ENCODE results near the gene AARS1.
"Not testable (repeated sequence)": the region's sequence is repeated elsewhere in the genome, so short reads cannot be mapped to it uniquely, and the experiment has no call there.

The AARS1 gene

DNA sequence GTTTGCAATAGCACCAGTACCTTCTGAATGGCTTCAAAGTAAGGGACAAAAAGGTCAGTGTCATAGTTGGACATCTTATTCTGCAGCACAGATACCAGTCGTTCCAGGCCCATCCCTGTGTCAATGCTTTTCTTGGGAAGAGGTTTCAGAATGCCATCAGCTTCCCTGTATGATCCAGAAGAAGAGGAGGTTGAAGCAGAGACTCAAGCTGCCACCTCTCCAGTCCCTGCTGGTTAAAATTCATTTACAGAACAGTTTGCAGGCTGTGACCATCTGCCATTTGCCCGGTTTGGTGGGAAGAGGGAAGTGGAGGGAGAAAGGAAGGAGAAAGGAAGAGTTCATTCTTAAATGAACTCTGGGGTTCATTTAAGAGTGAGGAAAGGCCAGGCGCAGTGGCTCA is 19.1 kb downstream of the AARS1 start:
- DNase-seq = no peak

- DNase-seq = no peak
Observed at GRCh38 chr16:70269471-70269870, 19.8 kb downstream of the AARS1 start.

- not testable (repeated sequence) for DNase-seq
Observed at GRCh38 chr16:70267922-70268321, 21.4 kb downstream of the AARS1 start.

DNA sequence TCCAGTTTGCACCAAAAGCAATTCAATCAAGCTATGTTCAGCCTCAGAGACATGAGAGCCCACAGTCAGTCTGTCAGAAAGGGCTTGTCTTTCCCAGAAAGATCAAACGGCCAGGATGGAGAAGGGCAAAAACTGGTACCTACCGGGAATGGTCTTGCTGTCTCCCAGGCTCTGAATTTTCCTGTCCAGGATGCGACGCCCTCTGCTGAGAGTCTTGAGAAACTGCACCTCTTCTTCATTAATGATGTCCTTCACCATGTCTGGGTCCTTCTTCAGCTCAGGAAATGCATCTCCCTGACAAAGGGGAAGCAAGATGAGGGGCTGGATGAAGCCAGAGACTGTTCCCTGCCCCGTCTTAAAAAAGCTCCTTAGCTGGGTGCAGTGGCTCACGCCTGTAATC is 21.8 kb downstream of the AARS1 start:
- DNase-seq = no peak

DNA sequence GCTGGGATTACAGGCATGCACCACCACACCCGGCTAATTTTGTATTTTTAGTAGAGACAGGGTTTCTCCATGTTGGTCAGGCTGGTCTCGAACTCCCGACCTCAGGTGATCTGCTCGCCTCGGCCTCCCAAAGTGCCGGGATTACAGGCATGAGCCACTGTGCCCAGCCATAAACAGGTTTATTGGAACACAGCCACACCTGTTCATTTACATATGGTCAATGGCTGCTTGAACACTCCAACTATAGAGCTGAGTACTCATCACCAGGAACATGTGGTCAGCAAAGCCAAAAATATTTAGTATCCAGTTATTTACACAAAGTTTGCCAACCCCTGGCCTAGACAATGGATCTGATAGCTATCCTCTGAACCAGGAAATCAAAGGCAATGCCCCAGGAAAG is 29.4 kb downstream of the AARS1 start:
- not testable (repeated sequence) for DNase-seq

GRCh38 chr16:70258946-70259345 is 30.4 kb downstream of the AARS1 start:
- DNase-seq = no peak

GRCh38 chr16:70258065-70258464 is 31.2 kb downstream of the AARS1 start:
- DNase-seq = no peak

DNA sequence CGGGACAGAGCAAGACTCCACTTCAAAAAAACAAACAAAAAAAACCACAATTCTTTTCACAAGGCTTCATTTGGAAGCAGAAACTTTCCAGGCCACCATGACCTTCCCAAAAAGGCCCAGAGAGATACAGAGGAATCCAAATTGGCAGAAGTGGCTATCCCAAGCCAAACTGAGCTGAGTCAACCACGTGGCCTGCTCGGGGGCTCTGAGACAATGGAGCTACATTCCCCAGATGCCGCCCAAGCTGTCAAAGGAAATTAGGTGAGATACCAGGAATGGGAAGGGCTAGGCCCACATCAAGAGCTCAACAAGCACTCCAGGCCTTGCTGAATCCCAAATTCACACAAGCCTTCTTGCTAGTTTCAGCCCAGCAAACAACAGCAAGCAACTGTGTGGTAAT is 31.9 kb downstream of the AARS1 start:
- DNase-seq = no peak

- DNase-seq = no peak
Observed at GRCh38 chr16:70255574-70255973, 33.7 kb downstream of the AARS1 start.

GRCh38 chr16:70254965-70255286 is 34.4 kb downstream of the AARS1 start:
- no peak for DNase-seq

DNA sequence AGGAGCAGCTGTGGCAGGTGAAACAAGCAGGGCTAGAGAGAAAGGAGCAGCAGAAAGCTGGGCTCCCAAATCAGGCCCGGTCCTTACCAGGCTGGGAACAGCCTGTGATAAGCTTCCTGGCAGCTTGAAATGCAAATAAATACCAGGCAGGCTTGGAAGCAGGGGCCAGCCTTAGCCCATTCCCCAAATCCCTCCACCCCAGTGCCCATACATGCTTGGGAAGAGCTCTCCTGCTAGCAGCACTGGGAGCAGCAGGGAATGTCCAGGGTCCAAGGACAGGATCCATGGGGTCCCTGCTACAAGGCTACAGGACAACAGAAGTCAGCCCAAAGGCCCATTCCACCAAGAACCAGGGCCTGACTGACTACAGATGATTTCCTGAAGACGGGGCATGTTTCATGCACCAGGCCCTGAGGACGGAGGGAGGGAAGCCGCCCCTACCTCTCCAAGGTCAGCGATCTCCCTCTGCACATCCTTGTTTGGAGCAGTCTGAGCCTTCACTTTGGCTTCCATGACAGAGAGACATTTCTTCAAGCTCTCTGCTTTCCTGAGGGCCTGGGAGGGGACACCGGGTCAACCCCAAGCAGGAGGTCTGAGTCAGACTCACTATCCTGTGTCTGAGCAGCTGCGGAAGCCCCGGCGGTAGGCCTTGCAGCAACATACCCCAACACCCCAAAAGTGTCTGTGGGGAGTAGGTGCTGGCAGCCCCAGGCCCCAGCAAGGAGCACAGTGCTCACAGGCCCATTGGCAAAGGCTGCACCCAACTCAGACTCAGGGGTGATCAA is 34.9 kb downstream of the AARS1 start:
- DNase-seq = no peak

GRCh38 chr16:70253291-70254106 is 35.8 kb downstream of the AARS1 start:
- DNase-seq = peak; percentile 14

DNA sequence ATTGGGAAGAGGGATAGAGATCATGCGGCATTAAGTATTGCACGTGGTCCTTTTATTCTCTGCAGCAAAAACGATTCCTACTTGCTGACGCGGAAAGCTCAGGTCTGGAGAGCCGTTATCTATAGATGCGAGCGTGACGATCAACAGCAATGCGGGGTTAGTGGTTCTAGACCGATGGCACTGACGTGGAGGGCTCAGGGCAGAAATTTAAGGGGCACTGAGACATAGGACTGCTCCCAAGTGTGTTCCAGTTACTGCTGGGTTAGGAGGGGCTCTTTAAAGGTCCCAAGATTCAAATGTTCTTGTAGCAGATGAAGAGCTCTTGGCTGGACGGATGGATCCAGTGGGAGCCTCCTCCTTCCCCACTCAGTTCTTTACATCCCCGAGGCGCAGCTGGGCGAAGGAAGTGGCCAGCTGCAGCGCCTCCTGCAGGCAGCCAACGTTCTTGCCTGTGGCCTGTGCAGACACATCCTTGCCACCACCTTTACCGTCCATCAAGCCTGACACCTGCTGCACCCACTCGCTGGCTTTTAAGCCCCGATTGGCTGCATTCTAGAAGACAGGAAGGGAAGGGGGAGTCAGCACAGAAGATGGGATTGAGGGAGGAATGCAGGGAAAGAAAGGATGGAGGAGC is 36.8 kb downstream of the AARS1 start:
- DNase-seq = no peak

GRCh38 chr16:70251629-70252354 is 37.5 kb downstream of the AARS1 start, which contains the start of gene EXOSC6:
Gene EXOSC6 (minus strand): TSS chr16:70251940. CDS start chr16:70251900, 40 bp downstream.
- peak; percentile 93 for DNase-seq

DNA sequence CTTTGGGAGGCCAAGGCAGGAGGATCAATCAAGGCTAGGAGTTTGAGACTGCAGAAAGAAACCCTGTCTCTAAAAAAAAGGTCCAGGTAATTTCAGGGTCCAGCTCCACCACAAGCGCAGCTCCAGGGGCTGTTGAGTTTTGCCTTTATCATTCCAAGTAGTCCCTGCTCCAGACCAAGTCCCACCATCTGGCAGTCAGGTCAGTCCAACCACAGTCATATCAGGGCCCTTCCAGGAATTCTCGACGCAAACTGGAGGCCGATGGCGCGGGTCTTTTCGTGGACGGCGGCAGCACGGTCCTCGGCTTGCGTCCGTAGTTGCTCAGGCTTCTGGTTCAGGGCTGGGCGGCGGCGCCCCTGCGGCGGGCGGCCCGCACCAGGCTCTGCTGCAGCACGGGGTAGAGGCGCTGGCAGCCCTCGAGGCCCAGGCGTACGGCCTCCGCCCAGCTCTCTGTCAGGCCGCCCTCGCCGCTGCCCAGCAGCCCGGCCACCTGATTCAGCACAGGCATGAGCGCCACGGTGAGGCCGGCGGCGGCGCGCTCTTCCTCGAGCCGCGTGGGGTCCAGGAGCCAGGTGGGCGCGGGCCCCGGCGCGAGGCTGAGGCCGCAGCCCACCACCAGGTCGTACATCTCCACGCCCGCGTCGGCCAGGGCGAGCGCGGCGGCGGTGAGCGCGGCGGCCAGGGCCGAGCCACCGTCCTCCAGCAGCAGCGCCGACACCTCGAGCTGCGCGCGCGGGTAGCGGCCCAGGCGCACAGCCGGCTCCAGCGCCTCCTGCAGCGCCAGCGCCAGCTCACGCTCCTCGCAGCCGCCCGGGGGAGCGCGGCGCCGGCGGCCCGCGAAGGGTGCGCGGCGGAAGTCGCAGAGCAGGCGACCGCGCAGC is 38.3 kb downstream of the AARS1 start:
- DNase-seq = no peak

- not testable (repeated sequence) for DNase-seq
Observed at GRCh38 chr16:70249697-70250096, 39.6 kb downstream of the AARS1 start.

DNA sequence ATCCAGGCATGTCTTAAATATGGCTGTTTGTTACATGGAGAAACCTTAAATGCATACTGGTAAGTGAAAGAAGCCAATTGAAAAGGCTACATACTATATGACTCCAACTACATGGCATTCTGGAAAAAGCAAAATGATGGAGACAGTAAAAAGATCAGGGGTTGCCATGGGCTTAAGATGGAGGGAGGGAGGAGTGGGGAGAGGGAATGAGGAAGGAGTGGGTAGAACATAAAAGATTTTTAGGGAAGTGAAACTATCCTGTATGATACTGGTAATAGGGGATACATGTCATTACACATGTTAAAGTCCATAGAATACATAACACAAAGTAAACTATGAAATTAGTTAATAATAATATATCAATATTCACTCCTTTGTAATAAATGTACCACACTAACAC is 50.5 kb downstream of the AARS1 start:
- not testable (repeated sequence) for DNase-seq

DNA sequence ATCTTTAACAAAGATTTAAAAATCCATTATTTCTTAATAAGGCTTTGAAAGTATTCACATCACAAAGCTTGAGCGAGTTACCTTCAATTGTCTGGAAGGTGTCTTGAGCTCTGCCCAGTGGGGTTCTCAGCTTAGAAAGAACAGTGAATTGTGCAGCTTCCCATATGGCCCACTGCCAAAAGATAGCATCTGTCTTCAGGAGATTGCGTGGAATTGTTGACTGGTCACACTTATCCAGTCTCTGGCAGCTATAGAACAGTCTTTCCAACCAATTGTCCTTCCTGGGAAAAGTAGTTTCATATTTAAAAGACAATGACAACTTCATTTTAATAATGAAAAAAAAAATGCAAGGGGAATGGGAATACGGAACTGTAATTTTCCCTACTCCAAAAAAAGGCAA is 57.5 kb downstream of the AARS1 start:
- DNase-seq = not testable (repeated sequence)

DNA sequence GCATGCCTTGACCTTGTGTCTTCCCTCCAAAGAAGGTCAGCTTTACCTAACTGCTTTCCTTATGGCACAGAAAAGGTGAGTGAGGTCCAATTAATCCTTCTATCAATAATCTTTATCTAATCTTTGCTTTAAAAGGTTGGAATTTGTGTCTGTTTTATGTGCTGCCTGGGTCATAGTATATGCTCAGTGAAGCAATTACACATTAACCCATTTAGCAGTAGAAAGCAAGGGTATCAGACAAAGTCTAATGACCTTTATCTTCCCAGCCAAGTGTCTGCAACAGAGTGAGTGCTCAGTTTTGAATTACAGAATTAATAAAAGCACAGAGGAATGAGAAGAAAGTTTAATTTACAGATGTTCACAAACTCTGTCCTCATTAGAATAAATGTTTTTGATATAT is 63.3 kb downstream of the AARS1 start:
- not testable (repeated sequence) for DNase-seq

- DNase-seq = not testable (repeated sequence)
Observed at GRCh38 chr16:70225430-70225829, 63.9 kb downstream of the AARS1 start.

DNA sequence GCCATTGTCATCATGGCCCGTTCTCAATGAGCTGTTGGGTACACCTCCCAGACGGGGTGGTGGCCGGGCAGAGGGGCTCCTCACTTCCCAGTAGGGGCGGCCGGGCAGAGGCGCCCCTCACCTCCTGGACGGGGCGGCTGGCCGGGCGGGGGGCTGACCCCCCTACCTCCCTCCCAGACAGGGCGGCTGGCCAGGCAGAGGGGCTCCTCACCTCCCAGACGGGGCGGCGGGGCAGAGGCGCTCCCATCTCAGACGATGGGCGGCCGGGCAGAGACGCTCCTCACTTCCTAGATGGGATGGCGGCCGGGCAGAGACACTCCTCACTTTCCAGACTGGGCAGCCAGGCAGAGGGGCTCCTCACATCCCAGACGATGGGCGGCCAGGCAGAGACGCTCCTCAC is 64.7 kb downstream of the AARS1 start:
- not testable (repeated sequence) for DNase-seq

All from central memory CD4-positive, alpha-beta T cell (primary cell).